Suprapubic skin (tissue), 4 donors: ENCODE data around the gene POLDIP2. TPM values are rescaled to one million over a fixed set of nuclear protein-coding genes. Genes with fewer than 3 reads are reported as not detected.

Experiments
- DNase-seq, 2 donors: peaks; one replicate each; pipeline ENCODE4 v3.0.0-alpha.2; 2019; ENCODE audit warnings: low spot score in 2 of 2
- H3K27ac ChIP-seq: fragments of 200-600 bp; sonication (generic); one replicate; pipeline ENCODE4 v1.5.1; 2019
- H3K27me3 ChIP-seq: fragments of 200-600 bp; sonication (generic); one replicate; pipeline ENCODE4 v1.5.1; 2019
- H3K36me3 ChIP-seq: fragments of 200-600 bp; sonication (generic); one replicate; pipeline ENCODE4 v1.5.1; 2019
- H3K4me1 ChIP-seq: fragments of 200-600 bp; sonication (generic); one replicate; pipeline ENCODE4 v1.5.1; 2019
- H3K4me3 ChIP-seq: fragments of 200-600 bp; sonication (generic); one replicate; pipeline ENCODE4 v1.5.1; 2019; ENCODE audit warnings: mild to moderate bottlenecking
- H3K9me3 ChIP-seq: fragments of 200-600 bp; sonication (generic); one replicate; pipeline ENCODE4 v1.5.1; 2019
- EP300 ChIP-seq: sonication (generic); formaldehyde crosslinking; IDR thresholded peaks from one replicate; pipeline ENCODE4 v1.6.1; 2017; ENCODE audit warnings: antibody characterized with exemption
- POLR2A ChIP-seq, 2 donors: fragments of 450-650 bp; IDR thresholded peaks; one replicate each; pipeline ENCODE4 v1.6.1; 2017; ENCODE audit warnings: antibody characterized with exemption in 2 of 2, mild to moderate bottlenecking in 2 of 2, moderate library complexity in 2 of 2
- POLR2AphosphoS5 ChIP-seq, 3 donors: sonication (generic); formaldehyde crosslinking; IDR thresholded peaks; one replicate each; pipeline ENCODE4 v1.6.1; 2017; ENCODE audit warnings: antibody characterized with exemption in 3 of 3
- WGBS: methylation state at CpG from one replicate; pipeline ENCODE4 v1.1.5; 2018; 5-methylcytosine and 5-hydroxymethylcytosine counted together
- total RNA-seq, 4 donors: library from RNA; depleted of rRNA; stranded (reverse); fragments of >200 nt; gene quantifications; one replicate each; pipeline ENCODE4 v1.1.0, GENCODE V29; 2016
- TF ChIP-seq, protein P1 (sequence below), 2 donors: fragments of 200-600 bp in 1 of 2; fragments of 450-650 bp in 1 of 2; sonication (generic) in 1 of 2; IDR thresholded peaks; one replicate each; pipeline ENCODE4 v1.5.1; 2016 to 2019; ENCODE audit warnings: antibody characterized with exemption in 2 of 2, mild to moderate bottlenecking in 1 of 2, moderate library complexity in 1 of 2

POLDIP2 gene
- total RNA-seq, 4 donors from 2014 or later = 52.9 to 103 (median 86.0) TPM

DNA sequence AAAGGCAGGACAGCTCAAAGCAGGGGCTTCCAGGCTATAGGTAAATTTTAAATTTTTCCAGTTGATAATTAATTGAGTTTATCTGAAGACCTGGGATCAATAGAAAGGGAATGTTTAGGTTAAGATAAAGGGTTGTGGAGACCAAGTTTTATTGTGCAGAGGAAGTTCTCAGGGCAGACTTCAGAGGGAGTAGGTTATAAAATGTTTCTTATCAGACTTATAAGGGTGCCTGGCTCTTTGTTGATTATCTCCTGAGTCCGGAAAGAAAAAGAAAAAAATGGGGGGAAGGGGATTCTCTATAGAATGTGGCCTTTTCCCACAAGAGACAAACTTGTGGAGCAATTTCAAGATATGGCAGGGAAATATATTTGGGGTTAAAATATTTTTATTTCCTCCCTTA is 32.8 kb upstream of the POLDIP2 start:
- no peaks in the 10 kb centered on the region for H3K27me3 ChIP-seq
- WGBS = 92% methylated on average over 1 of the region's 1 CpG
- no peak overlapping the region for H3K4me3 ChIP-seq
- H3K36me3 ChIP-seq = peaks cover 50% of the 10 kb centered on the region
- no peak for TF ChIP-seq EP300
- no peak for TF ChIP-seq POLR2A (IDR thresholded peaks at IDR 0.05)
- TF ChIP-seq POLR2AphosphoS5 (IDR thresholded peaks at IDR 0.05) = no peak
- TF ChIP-seq, protein P1, sequence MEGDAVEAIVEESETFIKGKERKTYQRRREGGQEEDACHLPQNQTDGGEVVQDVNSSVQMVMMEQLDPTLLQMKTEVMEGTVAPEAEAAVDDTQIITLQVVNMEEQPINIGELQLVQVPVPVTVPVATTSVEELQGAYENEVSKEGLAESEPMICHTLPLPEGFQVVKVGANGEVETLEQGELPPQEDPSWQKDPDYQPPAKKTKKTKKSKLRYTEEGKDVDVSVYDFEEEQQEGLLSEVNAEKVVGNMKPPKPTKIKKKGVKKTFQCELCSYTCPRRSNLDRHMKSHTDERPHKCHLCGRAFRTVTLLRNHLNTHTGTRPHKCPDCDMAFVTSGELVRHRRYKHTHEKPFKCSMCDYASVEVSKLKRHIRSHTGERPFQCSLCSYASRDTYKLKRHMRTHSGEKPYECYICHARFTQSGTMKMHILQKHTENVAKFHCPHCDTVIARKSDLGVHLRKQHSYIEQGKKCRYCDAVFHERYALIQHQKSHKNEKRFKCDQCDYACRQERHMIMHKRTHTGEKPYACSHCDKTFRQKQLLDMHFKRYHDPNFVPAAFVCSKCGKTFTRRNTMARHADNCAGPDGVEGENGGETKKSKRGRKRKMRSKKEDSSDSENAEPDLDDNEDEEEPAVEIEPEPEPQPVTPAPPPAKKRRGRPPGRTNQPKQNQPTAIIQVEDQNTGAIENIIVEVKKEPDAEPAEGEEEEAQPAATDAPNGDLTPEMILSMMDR (IDR thresholded peaks at IDR 0.05) = no peak
- no peak for DNase-seq
- peaks cover 7% of the 10 kb centered on the region for H3K4me1 ChIP-seq
- H3K27ac ChIP-seq = no peak overlapping the region
- no peaks in the 10 kb centered on the region for H3K9me3 ChIP-seq

DNA sequence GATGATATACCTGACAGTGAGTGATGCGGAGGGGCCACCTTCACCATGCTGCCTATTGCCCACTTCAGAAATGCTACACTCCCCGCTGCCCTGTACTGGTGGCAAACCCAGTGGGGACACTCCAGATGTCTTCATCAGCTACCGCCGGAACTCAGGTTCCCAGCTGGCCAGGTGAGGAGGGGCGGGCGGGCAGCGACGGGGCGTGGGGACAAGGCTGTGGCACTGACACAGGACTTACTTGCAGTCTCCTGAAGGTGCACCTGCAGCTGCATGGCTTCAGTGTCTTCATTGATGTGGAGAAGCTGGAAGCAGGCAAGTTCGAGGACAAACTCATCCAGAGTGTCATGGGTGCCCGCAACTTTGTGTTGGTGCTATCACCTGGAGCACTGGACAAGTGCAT is 30.8 kb upstream of the POLDIP2 start:
- no peaks in the 10 kb centered on the region for H3K27me3 ChIP-seq
- DNase-seq = no peak
- no peaks in the 10 kb centered on the region for H3K9me3 ChIP-seq
- peaks cover 18% of the 10 kb centered on the region for H3K4me1 ChIP-seq
- TF ChIP-seq EP300 (no peak), POLR2AphosphoS5 (IDR thresholded peaks at IDR 0.05) (no peak), POLR2A (IDR thresholded peaks at IDR 0.05) (no peak)
- TF ChIP-seq, protein P1 (IDR thresholded peaks at IDR 0.05) = no peak
- H3K4me3 ChIP-seq = no peak overlapping the region
- H3K36me3 ChIP-seq = peaks cover 44% of the 10 kb centered on the region
- H3K27ac ChIP-seq = no peak overlapping the region
- 90% methylated on average over 11 of the region's 11 CpGs for WGBS

DNA sequence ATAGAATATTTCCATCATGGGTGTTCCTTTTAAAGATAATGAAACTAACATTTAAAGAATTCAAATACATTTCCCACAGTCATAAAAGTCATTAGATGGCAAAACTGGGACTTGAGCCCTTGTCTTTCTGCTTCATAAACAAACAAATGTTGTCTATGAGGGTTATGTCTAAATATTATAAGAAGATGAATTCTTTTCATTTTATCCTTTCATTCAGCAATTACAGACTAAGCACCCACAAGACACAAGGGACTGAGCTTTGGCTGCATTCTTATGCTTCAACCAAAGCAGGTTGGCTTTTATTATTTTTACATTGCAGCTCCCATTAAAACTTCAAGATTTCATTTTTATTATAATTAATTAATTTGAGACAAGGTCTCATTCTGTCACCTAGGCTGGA is 29.1 kb upstream of the POLDIP2 start:
- no peaks in the 10 kb centered on the region for H3K9me3 ChIP-seq
- no peak for TF ChIP-seq EP300
- TF ChIP-seq POLR2A (IDR thresholded peaks at IDR 0.05) = no peak
- TF ChIP-seq, protein P1 (IDR thresholded peaks at IDR 0.05) = no peak
- TF ChIP-seq POLR2AphosphoS5 (IDR thresholded peaks at IDR 0.05) = no peak
- H3K36me3 ChIP-seq = peaks cover 33% of the 10 kb centered on the region
- H3K4me3 ChIP-seq = no peak overlapping the region
- H3K27me3 ChIP-seq = no peaks in the 10 kb centered on the region
- DNase-seq = no peak
- no peak overlapping the region for H3K27ac ChIP-seq
- peaks cover 22% of the 10 kb centered on the region for H3K4me1 ChIP-seq

DNA sequence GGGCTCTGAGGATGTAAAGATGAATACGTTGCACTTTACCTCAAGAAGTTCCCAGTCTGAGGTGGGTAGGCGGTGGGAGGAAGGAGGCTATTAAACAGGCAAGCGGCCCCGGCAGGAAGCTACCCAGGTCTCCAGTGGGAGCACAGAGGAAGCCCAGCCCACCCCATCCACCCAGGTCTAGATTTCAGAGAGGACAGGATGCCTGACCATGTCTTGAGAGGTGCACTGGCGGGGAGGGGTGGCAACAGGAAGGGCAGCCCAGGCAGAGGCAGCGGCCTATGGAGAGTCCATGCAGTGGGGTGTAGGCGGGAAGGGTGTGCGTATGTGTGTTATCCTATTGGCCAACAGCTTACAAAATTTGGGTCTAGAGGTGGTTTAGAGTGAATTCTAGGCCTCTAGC is 28.1 kb upstream of the POLDIP2 start:
- Histone ChIP-seq H3K36me3 (peaks cover 24% of the 10 kb centered on the region), H3K27me3 (no peaks in the 10 kb centered on the region), H3K4me3 (peak overlapping the region; percentile 62), H3K9me3 (no peaks in the 10 kb centered on the region), H3K27ac (no peak overlapping the region), H3K4me1 (peaks cover 31% of the 10 kb centered on the region)
- DNase-seq = no peak
- no peak for TF ChIP-seq POLR2AphosphoS5 (IDR thresholded peaks at IDR 0.05)
- no peak for TF ChIP-seq EP300
- TF ChIP-seq POLR2A (IDR thresholded peaks at IDR 0.05) = no peak
- TF ChIP-seq, protein P1 (IDR thresholded peaks at IDR 0.05) = no peak
- WGBS = 80% methylated on average over 7 of the region's 8 CpGs

DNA sequence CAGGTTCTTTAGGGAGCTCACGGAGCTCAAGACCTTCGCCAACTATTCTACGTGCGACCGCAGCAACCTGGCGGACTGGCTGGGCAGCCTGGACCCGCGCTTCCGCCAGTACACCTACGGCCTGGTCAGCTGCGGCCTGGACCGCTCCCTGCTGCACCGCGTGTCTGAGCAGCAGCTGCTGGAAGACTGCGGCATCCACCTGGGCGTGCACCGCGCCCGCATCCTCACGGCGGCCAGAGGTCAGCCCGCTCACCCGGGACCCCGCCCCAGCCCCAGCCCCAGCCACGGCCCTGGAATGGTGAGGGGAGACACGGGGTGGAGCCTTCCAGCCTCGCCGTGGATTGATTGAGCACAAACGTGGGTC is 27.7 kb upstream of the POLDIP2 start:
- H3K4me1 ChIP-seq = peaks cover 33% of the 10 kb centered on the region
- peaks cover 23% of the 10 kb centered on the region for H3K36me3 ChIP-seq
- H3K4me3 ChIP-seq = peak overlapping the region; percentile 62
- peak overlapping the region; percentile 44 for H3K27ac ChIP-seq
- peak in 1 of 2 donors; percentile 44 for DNase-seq
- H3K9me3 ChIP-seq = no peaks in the 10 kb centered on the region
- no peaks in the 10 kb centered on the region for H3K27me3 ChIP-seq
- TF ChIP-seq POLR2AphosphoS5 (IDR thresholded peaks at IDR 0.05) (no peak), EP300 (no peak), POLR2A (IDR thresholded peaks at IDR 0.05) (no peak)
- TF ChIP-seq, protein P1 (IDR thresholded peaks at IDR 0.05) = no peak
- WGBS = 33% methylated on average over 3 of the region's 29 CpGs
